Vagina (tissue), 2 donors: ENCODE measurements around the gene CCM2. TPM values are rescaled to one million over a fixed set of nuclear protein-coding genes. Genes with fewer than 3 reads are reported as not detected.

ENCODE experiments used
- DNase-seq, 2 donors: peaks; one replicate each; pipeline ENCODE4 v3.0.0-alpha.2; 2017; ENCODE audit errors: extremely low spot score in 2 of 2
- H3K27ac ChIP-seq: fragments of 200-600 bp; sonication (generic); one replicate; pipeline ENCODE4 v1.5.1; 2019
- H3K27me3 ChIP-seq: fragments of 200-600 bp; sonication (generic); one replicate; pipeline ENCODE4 v1.5.1; 2019
- H3K36me3 ChIP-seq, 2 donors: fragments of 200-600 bp; sonication (generic); one replicate each; pipeline ENCODE4 v1.5.1; 2017 to 2019
- H3K4me1 ChIP-seq: fragments of 200-600 bp; sonication (generic); one replicate; pipeline ENCODE4 v1.5.1; 2019
- H3K4me3 ChIP-seq, 2 donors: fragments of 200-600 bp; sonication (generic); 1 replicate in 1 of 2; 2 replicates in 1 of 2; pipeline ENCODE4 v1.5.1; 2016 to 2019
- H3K9me3 ChIP-seq: fragments of 200-600 bp; sonication (generic); one replicate; pipeline ENCODE4 v1.5.1; 2019
- POLR2A ChIP-seq, 2 donors: fragments of 450-650 bp; IDR thresholded peaks; one replicate each; pipeline ENCODE4 v1.6.1; 2017; ENCODE audit warnings: antibody characterized with exemption in 2 of 2, mild to moderate bottlenecking in 2 of 2, moderate library complexity in 2 of 2
- POLR2AphosphoS5 ChIP-seq, 2 donors: sonication (generic); formaldehyde crosslinking; IDR thresholded peaks; one replicate each; pipeline ENCODE4 v1.9.0; 2017; ENCODE audit warnings: antibody characterized with exemption in 2 of 2, mild to moderate bottlenecking in 2 of 2, low read depth in 1 of 2; ENCODE audit not compliant: insufficient read depth in 1 of 2
- intact Hi-C: fragments of 100-400 bp; cut with DNase I; formaldehyde crosslinking; loops from one replicate; pipeline ENCODE4 v1.15.1; 2023
- total RNA-seq: library from RNA; depleted of rRNA; stranded (reverse); fragments of >200 nt; gene quantifications from one replicate; pipeline ENCODE4 v1.2.3, GENCODE V29; 2016
- TF ChIP-seq, protein P1 (sequence below), 3 experiments: fragments of 450-650 bp in 2 of 3; fragments of 200-600 bp in 1 of 3; sonication (generic) in 1 of 3; IDR thresholded peaks; one replicate each; pipeline ENCODE4 v1.5.1; 2017 to 2019; ENCODE audit warnings: antibody characterized with exemption in 3 of 3, mild to moderate bottlenecking in 2 of 3, moderate library complexity in 2 of 3

Gene CCM2
- total RNA-seq, 1 donor from 2014 or later, result 44.2 TPM

DNA sequence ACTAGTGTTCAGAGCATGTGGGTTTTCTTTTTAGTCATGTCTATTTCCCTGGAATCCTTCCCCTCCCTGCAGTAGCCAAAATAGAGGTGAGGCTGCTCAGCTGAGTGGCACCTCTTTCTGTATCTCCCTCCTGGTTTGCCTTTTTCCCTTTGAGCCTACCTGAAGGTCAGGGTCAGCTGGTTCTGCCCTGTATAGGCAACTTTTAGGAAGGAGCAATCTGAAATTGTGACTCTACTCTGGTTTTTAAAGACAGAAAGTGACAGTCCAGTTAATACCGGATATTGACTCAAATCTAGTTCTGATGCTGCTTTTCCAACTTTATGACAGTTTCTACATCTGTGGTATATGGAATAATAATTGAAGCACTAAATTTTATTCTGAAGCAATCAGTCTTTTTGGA, 26.0 kb downstream of the CCM2 start:
- intact Hi-C loops, result no loop called here
- Histone ChIP-seq H3K27me3 (no peaks in the 10 kb centered on the region), H3K4me1 (peaks cover 8% of the 10 kb centered on the region), H3K9me3 (no peaks in the 10 kb centered on the region), H3K4me3 (no peak overlapping the region), H3K36me3 (no peaks in the 10 kb centered on the region), H3K27ac (no peak overlapping the region)
- TF ChIP-seq, protein P1, sequence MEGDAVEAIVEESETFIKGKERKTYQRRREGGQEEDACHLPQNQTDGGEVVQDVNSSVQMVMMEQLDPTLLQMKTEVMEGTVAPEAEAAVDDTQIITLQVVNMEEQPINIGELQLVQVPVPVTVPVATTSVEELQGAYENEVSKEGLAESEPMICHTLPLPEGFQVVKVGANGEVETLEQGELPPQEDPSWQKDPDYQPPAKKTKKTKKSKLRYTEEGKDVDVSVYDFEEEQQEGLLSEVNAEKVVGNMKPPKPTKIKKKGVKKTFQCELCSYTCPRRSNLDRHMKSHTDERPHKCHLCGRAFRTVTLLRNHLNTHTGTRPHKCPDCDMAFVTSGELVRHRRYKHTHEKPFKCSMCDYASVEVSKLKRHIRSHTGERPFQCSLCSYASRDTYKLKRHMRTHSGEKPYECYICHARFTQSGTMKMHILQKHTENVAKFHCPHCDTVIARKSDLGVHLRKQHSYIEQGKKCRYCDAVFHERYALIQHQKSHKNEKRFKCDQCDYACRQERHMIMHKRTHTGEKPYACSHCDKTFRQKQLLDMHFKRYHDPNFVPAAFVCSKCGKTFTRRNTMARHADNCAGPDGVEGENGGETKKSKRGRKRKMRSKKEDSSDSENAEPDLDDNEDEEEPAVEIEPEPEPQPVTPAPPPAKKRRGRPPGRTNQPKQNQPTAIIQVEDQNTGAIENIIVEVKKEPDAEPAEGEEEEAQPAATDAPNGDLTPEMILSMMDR (IDR thresholded peaks at IDR 0.05), result no peak
- no peak for TF ChIP-seq POLR2AphosphoS5 (IDR thresholded peaks at IDR 0.05; ENCODE audit: insufficient read depth in 1 of 2, low read depth in 1 of 2)
- DNase-seq, result no peak

DNA sequence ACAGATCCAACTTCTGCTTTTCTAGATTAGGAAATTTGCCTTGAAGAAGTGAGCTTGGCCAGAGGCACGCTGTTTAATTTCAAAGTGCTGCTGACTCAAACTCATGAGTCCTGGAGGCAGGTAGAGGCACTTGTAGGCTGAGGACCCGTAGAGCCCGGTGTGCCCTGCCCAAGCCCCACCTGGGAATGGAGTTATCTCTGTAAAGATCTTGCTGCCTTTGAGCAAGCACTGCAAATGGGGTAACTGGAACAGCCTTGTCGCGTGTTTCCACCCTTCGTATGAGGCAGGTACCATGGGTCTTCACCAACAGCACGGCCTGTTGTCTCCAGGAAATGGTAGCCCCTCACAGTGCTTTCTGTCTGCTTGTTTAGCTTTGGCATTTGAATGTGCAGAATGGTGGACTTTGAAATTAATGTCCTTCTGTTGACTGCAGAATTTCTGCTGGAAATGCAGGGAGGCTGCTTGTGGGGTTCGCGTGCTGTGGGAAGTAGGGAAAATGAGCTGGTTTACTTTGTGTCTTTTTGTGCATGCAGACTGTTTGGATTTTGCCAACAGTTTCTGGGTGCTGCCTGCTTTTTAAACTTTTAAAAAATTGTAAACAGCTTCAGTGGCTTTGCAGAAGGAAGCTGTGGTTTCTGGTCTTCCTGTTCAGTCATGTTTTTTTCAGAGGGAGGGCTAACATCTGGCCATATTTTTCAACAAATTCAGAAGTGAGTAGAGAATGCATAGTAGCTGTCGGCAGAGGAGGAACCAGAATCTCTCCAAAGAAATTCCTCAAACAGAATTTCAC, 27.2 kb downstream of the CCM2 start:
- Histone ChIP-seq H3K4me1 (peaks cover 10% of the 10 kb centered on the region), H3K36me3 (no peaks in the 10 kb centered on the region), H3K27ac (peak overlapping the region; percentile 28), H3K27me3 (no peaks in the 10 kb centered on the region), H3K9me3 (no peaks in the 10 kb centered on the region), H3K4me3 (peak overlapping the region in 1 of 2 donors; percentile 30)
- no peak for TF ChIP-seq POLR2AphosphoS5 (IDR thresholded peaks at IDR 0.05; ENCODE audit: insufficient read depth in 1 of 2, low read depth in 1 of 2)
- TF ChIP-seq POLR2A (IDR thresholded peaks at IDR 0.05), result no peak
- TF ChIP-seq, protein P1 (IDR thresholded peaks at IDR 0.05), result no peak
- intact Hi-C loops, result no loop called here
- DNase-seq, result no peak

DNA sequence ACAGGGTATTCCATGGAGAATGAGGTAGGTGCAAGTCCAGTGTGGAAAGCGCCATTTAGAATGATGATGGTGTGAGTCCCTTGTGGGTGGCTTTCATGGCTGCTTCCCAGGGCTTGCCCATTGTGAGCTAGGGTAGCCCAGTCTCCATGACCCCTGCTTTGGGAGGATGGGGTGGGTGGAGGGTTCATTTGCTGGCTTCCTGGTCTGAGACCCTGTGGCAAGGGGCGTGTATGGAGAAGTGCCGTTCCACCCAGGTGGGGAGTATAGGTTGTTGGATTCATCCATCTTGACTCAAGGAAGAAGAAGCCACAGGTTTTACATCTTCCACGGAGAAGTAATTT, 27.7 kb downstream of the CCM2 start:
- Histone ChIP-seq H3K36me3 (no peaks in the 10 kb centered on the region), H3K27ac (peak overlapping the region; percentile 28), H3K4me1 (peaks cover 15% of the 10 kb centered on the region), H3K4me3 (peak overlapping the region in 1 of 2 donors; percentile 30), H3K27me3 (no peaks in the 10 kb centered on the region), H3K9me3 (no peaks in the 10 kb centered on the region)
- no peak for DNase-seq
- no peak for TF ChIP-seq POLR2AphosphoS5 (IDR thresholded peaks at IDR 0.05; ENCODE audit: insufficient read depth in 1 of 2, low read depth in 1 of 2)
- TF ChIP-seq, protein P1 (IDR thresholded peaks at IDR 0.05), result no peak
- no peak for TF ChIP-seq POLR2A (IDR thresholded peaks at IDR 0.05)
- intact Hi-C loops, result no loop called here

DNA sequence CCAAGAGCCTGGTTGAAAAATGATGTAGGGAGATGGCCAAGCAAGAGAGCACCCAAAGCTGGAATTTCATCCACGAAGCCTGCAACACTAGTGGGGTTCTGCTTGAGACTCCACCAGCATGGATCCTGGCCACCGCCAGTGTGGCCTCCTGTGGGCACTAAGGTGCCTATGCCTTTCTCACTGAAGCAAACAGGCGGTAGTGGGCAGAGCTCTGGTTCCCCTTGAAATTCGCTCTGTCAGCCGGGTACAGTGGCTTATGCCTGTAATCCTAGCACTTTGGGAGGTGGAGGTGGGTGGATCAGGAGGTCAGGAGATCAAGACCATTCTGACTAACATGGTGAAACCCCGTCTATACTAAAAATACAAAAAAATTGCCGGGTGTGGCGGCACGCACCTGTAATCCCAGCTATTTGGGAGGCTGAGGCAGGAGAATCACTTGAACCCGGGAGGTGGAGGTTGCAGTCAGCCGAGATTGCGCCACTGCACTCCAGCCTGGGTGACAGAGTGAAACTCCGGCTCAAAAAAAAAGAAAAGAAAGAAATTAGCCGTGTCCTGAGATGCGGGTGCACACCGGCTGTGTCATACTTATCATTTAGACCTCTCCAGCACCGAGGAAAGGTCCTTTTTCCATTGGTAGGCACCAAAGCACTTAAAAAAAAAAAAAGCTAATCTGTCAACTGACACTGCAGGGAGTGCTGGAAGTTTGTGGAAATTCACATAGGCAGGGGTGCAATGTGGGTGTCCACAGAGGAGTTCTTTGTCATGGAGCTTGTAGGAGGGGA, 28.3 kb downstream of the CCM2 start:
- H3K36me3 ChIP-seq, result no peaks in the 10 kb centered on the region
- peak overlapping the region; percentile 28 for H3K27ac ChIP-seq
- no peak for DNase-seq

More for the DNA sequence above, 28.3 kb downstream of the CCM2 start:
- Histone ChIP-seq H3K4me3 (peak overlapping the region in 1 of 2 donors; percentile 30), H3K27me3 (no peaks in the 10 kb centered on the region), H3K9me3 (no peaks in the 10 kb centered on the region), H3K4me1 (peaks cover 21% of the 10 kb centered on the region)
- intact Hi-C loops, result no loop called here
- TF ChIP-seq, protein P1 (IDR thresholded peaks at IDR 0.05), result no peak
- TF ChIP-seq POLR2A (IDR thresholded peaks at IDR 0.05) (no peak), POLR2AphosphoS5 (IDR thresholded peaks at IDR 0.05; ENCODE audit: insufficient read depth in 1 of 2, low read depth in 1 of 2) (no peak)
